H1 (cell line): ENCODE data around the gene PRAMEF12. TPM values are rescaled to one million over a fixed set of nuclear protein-coding genes. Genes with fewer than 3 reads are reported as not detected.

Experiments used
- polyA plus RNA-seq, 7 experiments: library from polyadenylated mRNA; depleted of rRNA in 3 of 7; stranded (reverse) in 5 of 7; unstranded in 2 of 7; fragments of >200 nt in 5 of 7; fragments of 200-250 nt in 2 of 7; gene quantifications; 1 replicate in 5 of 7; 2 replicates in 1 of 7; 4 replicates in 1 of 7; pipeline versions ENCODE4 v1.2.1 to v1.2.3, GENCODE V29; 2011 to 2013; ENCODE audit warnings: missing spikeins in 2 of 7, mixed read lengths in 2 of 7
- total RNA-seq: library from RNA; stranded (reverse); fragmentation: NEBNext Ultra II Directional; extraction: Animal tissue kit (Norgen Biotek cat#: 25700); gene quantifications from 2 replicates; pipeline ENCODE4 v1.2.1, GENCODE V29; 2021
- TF ChIP-seq, protein P1 (sequence below), 3 experiments: IDR thresholded peaks; 1 replicate in 2 of 3; 2 replicates in 1 of 3; pipeline versions ENCODE4 v1.5.1 to v1.6.1; 2011; ENCODE audit warnings: low read length in 3 of 3, mild to moderate bottlenecking in 3 of 3, inconsistent platforms in 2 of 3, low read depth in 1 of 3, moderate library complexity in 1 of 3; ENCODE audit not compliant: insufficient read depth in 1 of 3; ENCODE audit errors: control extremely low read depth in 1 of 3

PRAMEF12 gene
- total and polyA plus RNA-seq, 2 of the 8 experiments (the other 6 are each of a cell fraction or from before 2014, with no cell fraction given) = not detected

DNA sequence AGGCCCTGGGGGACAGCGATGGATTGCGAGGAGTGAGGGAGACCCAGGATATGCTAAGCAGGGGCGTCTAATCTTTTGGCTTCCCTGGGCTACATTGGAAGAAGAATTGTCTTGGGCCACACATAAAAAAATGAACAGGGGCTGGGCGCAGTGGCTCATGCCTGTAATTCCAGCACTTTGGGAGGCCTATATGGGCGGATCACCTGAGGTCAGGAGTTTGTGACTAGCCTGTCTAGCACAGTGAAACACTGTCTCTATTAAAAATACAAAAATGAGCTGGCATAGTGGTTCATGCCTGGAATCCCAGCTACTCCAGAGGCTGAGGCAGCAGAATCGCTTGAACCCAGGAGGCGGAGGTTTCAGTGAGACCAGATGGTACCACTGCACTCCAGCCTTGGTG lies 10.8 kb upstream of the PRAMEF12 start (continued):
- TF ChIP-seq, protein P1, sequence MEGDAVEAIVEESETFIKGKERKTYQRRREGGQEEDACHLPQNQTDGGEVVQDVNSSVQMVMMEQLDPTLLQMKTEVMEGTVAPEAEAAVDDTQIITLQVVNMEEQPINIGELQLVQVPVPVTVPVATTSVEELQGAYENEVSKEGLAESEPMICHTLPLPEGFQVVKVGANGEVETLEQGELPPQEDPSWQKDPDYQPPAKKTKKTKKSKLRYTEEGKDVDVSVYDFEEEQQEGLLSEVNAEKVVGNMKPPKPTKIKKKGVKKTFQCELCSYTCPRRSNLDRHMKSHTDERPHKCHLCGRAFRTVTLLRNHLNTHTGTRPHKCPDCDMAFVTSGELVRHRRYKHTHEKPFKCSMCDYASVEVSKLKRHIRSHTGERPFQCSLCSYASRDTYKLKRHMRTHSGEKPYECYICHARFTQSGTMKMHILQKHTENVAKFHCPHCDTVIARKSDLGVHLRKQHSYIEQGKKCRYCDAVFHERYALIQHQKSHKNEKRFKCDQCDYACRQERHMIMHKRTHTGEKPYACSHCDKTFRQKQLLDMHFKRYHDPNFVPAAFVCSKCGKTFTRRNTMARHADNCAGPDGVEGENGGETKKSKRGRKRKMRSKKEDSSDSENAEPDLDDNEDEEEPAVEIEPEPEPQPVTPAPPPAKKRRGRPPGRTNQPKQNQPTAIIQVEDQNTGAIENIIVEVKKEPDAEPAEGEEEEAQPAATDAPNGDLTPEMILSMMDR (IDR thresholded peaks at IDR 0.05; ENCODE audit: control extremely low read depth in 1 of 3, insufficient read depth in 1 of 3, low read depth in 1 of 3, low read length in 3 of 3) = no peak
